ENCODE results near the gene DENND1B.

DENND1B gene

GRCh38 chr1:197775282-197776262 is at the start of gene DENND1B:
Gene DENND1B, minus strand, starts transcription at chr1:197775480. Its CDS starts 325 bp downstream, at chr1:197775155.
- DNase-seq = peak; percentile 67 to 69

- no peak for DNase-seq
These were observed 39.0 kb upstream of the DENND1B start for GRCh38 chr1:197814306-197814705.

- DNase-seq = no peak
These were observed 38.5 kb upstream of the DENND1B start for GRCh38 chr1:197813741-197814140.

GRCh38 chr1:197811769-197812168 is 36.5 kb upstream of the DENND1B start:
- DNase-seq = no peak

- no peak for DNase-seq
These were observed 35.5 kb upstream of the DENND1B start for GRCh38 chr1:197810812-197811211.

GRCh38 chr1:197808880-197809279 is 33.6 kb upstream of the DENND1B start:
- DNase-seq = no peak

GRCh38 chr1:197807739-197808453 is 32.6 kb upstream of the DENND1B start:
- no peak for DNase-seq

- DNase-seq = no peak
These were observed 31.9 kb upstream of the DENND1B start for GRCh38 chr1:197807216-197807615.

- no peak for DNase-seq
These were observed 31.4 kb upstream of the DENND1B start for GRCh38 chr1:197806718-197807117.

GRCh38 chr1:197801684-197802083 is 26.4 kb upstream of the DENND1B start:
- no peak for DNase-seq

- no peak for DNase-seq
These were observed 25.8 kb upstream of the DENND1B start for GRCh38 chr1:197801111-197801482.

- DNase-seq = no peak
These were observed 25.3 kb upstream of the DENND1B start for GRCh38 chr1:197800379-197801110.

GRCh38 chr1:197799271-197799670 is 24.0 kb upstream of the DENND1B start:
- DNase-seq = no peak

- no peak for DNase-seq
These were observed 23.2 kb upstream of the DENND1B start for GRCh38 chr1:197798492-197798891.

GRCh38 chr1:197797010-197797409 is 21.7 kb upstream of the DENND1B start:
- no peak for DNase-seq

- no peak for DNase-seq
These were observed 13.8 kb upstream of the DENND1B start for GRCh38 chr1:197788741-197789739.

GRCh38 chr1:197787623-197788536 is 12.6 kb upstream of the DENND1B start:
- no peak for DNase-seq

GRCh38 chr1:197787056-197787455 is 11.8 kb upstream of the DENND1B start:
- DNase-seq = no peak

GRCh38 chr1:197786280-197786679 is 11.0 kb upstream of the DENND1B start:
- no peak for DNase-seq

GRCh38 chr1:197783510-197783948 is 8.2 kb upstream of the DENND1B start:
- DNase-seq = no peak

Measured in stimulated activated CD4-positive, alpha-beta T cell treated with anti-CD3 and anti-CD28 coated beads, Interleukin-2, amount 100 ng/mL, for 48 hours (primary cell).